Kidney epithelial cell (primary cell): ENCODE measurements around the gene THOC2. TPM values are rescaled to one million over a fixed set of nuclear protein-coding genes. Genes with fewer than 3 reads are reported as not detected.
"Not testable (repeated sequence)": the region's sequence is repeated elsewhere in the genome, so short reads cannot be mapped to it uniquely, and the experiment has no call there.

Experiments
- DNase-seq: peaks from one replicate; pipeline ENCODE4 v3.0.0-alpha.2; 2010; ENCODE audit warnings: low read depth
- H3K27me3 ChIP-seq: 2 replicates; pipeline ENCODE4 v1.6.0; 2011; ENCODE audit warnings: low read length; ENCODE audit not compliant: control insufficient read depth, insufficient read depth
- H3K36me3 ChIP-seq: 2 replicates; pipeline ENCODE4 v1.5.1; 2011; ENCODE audit warnings: low read length; ENCODE audit not compliant: control insufficient read depth, insufficient read depth
- H3K4me3 ChIP-seq: 2 replicates; pipeline ENCODE4 v1.5.1; 2011; ENCODE audit warnings: low read depth, mild to moderate bottlenecking, control low read depth, low read length
- CTCF ChIP-seq: IDR thresholded peaks from 2 replicates; pipeline ENCODE4 v1.5.1; 2011; ENCODE audit warnings: mild to moderate bottlenecking, moderate library complexity, low read length, control low read depth, inconsistent platforms; ENCODE audit not compliant: insufficient read depth, poor library complexity, severe bottlenecking
- total RNA-seq: library from RNA; depleted of rRNA; stranded (reverse); fragments of >200 nt; gene quantifications from 2 replicates; pipeline ENCODE4 v1.2.3, GENCODE V29; 2015

Gene THOC2
- total RNA-seq, 1 donor from 2014 or later = 52.1 TPM

DNA sequence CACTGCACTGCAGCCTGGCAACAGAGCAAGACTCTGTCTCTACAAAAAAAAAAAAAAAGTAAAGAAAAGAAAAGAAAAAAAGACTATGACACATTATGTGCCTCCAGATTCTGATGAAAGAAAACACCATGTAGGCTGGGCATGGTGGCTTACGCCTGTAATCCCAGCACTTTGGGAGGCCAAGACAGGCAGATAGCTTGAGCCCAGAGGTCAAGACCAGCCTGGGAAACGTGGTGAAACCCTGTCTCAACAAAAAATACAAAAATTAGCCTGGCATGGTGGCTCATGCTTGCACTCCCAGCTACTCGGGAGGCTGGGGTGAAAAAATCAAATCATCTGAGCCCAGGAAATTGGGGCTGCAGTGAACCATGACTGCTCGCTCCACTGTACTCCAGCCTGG lies 19.4 kb downstream of the THOC2 start:
- no peaks in the 10 kb centered on the region for H3K36me3 ChIP-seq
- no peak for TF ChIP-seq CTCF
- DNase-seq = no peak
- H3K4me3 ChIP-seq = no peak overlapping the region
- H3K27me3 ChIP-seq = no peaks in the 10 kb centered on the region

- H3K4me3 ChIP-seq, H3K27me3 ChIP-seq, H3K36me3 ChIP-seq, DNase-seq: not testable (repeated sequence)
Measured at GRCh38 chrX:123711201-123711600, 21.7 kb downstream of the THOC2 start.

DNA sequence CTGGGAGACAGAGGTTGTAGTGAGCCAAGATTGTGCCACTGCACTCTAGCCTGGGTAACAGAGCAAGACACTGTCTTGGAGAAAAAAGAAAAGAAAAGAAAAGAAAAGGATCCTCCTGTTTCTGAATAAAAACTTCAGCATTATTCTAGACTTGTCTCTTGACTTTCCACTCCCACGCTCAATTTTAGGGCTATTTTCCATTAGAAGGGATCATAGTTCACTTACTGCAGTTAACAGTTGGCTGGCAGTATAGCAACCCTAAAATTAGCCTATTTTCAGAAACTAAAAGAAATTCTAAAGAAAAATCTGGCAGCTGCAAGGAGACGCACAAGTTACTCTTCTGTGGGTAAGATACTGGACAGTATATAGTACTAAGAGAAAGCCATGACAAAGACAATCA lies 28.1 kb downstream of the THOC2 start:
- no peak for DNase-seq
- no peak overlapping the region for H3K4me3 ChIP-seq
- TF ChIP-seq CTCF = no peak
- no peaks in the 10 kb centered on the region for H3K27me3 ChIP-seq
- H3K36me3 ChIP-seq = no peaks in the 10 kb centered on the region

GRCh38 chrX:123698979-123699520 lies 33.8 kb downstream of the THOC2 start:
- no peaks in the 10 kb centered on the region for H3K27me3 ChIP-seq
- no peak for DNase-seq
- no peak for TF ChIP-seq CTCF
- H3K4me3 ChIP-seq = no peak overlapping the region
- no peaks in the 10 kb centered on the region for H3K36me3 ChIP-seq

DNA sequence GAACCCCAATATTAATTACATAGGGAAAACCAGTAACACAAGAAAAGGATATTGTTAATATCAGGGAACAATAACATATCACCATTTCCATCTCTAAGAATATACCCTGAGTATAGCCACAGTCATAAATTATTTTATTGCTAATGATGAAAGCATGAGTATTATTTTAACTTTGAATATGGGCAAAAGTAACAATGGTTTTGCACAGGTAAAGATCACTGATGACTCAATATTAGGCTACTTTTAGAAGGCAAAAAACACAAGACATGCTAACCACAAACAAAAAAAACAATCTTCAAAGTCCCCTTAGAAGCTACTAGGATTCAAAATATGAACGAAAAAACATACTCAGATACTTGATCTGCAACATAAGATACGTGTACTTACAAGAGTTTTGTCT lies 36.5 kb downstream of the THOC2 start:
- Histone ChIP-seq H3K27me3 (no peaks in the 10 kb centered on the region), H3K36me3 (no peaks in the 10 kb centered on the region), H3K4me3 (no peak overlapping the region)
- DNase-seq = no peak
- TF ChIP-seq CTCF = no peak

DNA sequence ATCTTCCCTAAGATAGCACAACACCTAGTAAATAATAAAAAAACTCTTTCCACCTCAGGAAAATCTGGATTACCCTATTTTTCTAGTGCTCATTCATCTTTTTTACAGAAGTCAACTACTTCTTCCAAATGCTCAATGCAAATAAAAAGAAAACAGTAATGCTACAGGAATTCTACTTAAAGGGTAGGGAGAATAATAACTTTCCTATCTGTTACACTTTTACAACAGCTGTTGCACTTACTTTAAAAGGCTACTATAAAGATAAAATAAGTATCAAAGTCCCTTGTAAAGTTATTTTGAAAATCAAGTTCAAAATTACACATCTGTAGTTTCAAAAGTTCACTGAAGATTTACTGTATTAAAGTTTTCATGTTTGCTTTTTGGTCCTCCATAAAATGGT lies 37.6 kb downstream of the THOC2 start:
- DNase-seq = no peak
- Histone ChIP-seq H3K27me3 (no peaks in the 10 kb centered on the region), H3K4me3 (no peak overlapping the region), H3K36me3 (no peaks in the 10 kb centered on the region)
- no peak for TF ChIP-seq CTCF
